Measurements from ENCODE around the gene TCEAL7. TPM values are rescaled to one million over a fixed set of nuclear protein-coding genes. Genes with fewer than 3 reads are reported as not detected.
"Not testable (repeated sequence)": the region's sequence is repeated elsewhere in the genome, so short reads cannot be mapped to it uniquely, and the experiment has no call there.

Gene TCEAL7
- 53.0 TPM for polyA plus RNA-seq (2013, experiment 1 of 2)
- 54.3 TPM for polyA plus RNA-seq (2013, experiment 2 of 2)

GRCh38 chrX:103329991-103330390 lies at the start of gene TCEAL7:
TCEAL7 (plus strand) TSS chrX:103330239; CDS start chrX:103331404, 1,165 bp downstream.
- peak within 1 kb of the TSS; percentile 91 for H3K27ac ChIP-seq (replicated peaks; ENCODE audit: low read length)

GRCh38 chrX:103293118-103293517 lies 36.9 kb upstream of the TCEAL7 start:
- no peak overlapping the region for H3K23ac ChIP-seq (ENCODE audit: low read depth, low read length, poor library complexity)
- H3K36me3 ChIP-seq (replicated peaks in 1 of 2; ENCODE audit: control insufficient read depth in 2 of 2, insufficient read depth in 2 of 2, low read length in 2 of 2) = no peaks in the 10 kb centered on the region
- H3K27ac ChIP-seq (replicated peaks; ENCODE audit: low read length) = no peak overlapping the region
- no peak overlapping the region for H3K9ac ChIP-seq (ENCODE audit: low read depth, low read length, poor library complexity)
- H2BK120ac ChIP-seq (ENCODE audit: low read depth, low read length) = no peak overlapping the region
- no peak overlapping the region for H3K4ac ChIP-seq (ENCODE audit: low read length)
- no peak overlapping the region for H3K4me3 ChIP-seq (ENCODE audit: low read length in 2 of 2)
- no peaks in the 10 kb centered on the region for H3K79me1 ChIP-seq (ENCODE audit: low read depth, low read length)
- peaks cover 0 to 2% of the 10 kb centered on the region in 2 donors for H3K9me3 ChIP-seq (replicated peaks in 1 of 2; ENCODE audit: control insufficient read depth in 2 of 2, insufficient read depth in 1 of 2, low read depth in 1 of 2, low read length in 2 of 2)
- no peak overlapping the region for H2BK5ac ChIP-seq (ENCODE audit: low read length)
- no peak overlapping the region for H3K14ac ChIP-seq (ENCODE audit: low read length)
- no peak overlapping the region for H4K8ac ChIP-seq (ENCODE audit: low read depth, low read length)
- H3K18ac ChIP-seq (ENCODE audit: low read length) = no peak overlapping the region
- peaks cover 0 to 18% (median 0%) of the 10 kb centered on the region in 3 experiments for H3K27me3 ChIP-seq (ENCODE audit: control insufficient read depth in 3 of 3, insufficient read depth in 3 of 3, low read depth in 1 of 3, low read length in 3 of 3)
- H3K4me1 ChIP-seq (ENCODE audit: control insufficient read depth in 2 of 2, insufficient read depth in 1 of 2, low read depth in 1 of 2, low read length in 2 of 2) = no peaks in the 10 kb centered on the region
- H4K91ac ChIP-seq (ENCODE audit: low read depth, low read length, poor library complexity) = no peak overlapping the region
- no CpG with 5 or more reads among the region's 2 CpGs for WGBS, 2 donors (ENCODE audit: extremely low coverage in 2 of 2, insufficient read length in 2 of 2, insufficient replicate concordance in 1 of 2)
- no peak overlapping the region for H3K4me2 ChIP-seq (ENCODE audit: insufficient read depth, low read length, poor library complexity, severe bottlenecking)
- no peak overlapping the region for H2BK15ac ChIP-seq (ENCODE audit: low read length)
- H2AK5ac ChIP-seq (ENCODE audit: low read depth, low read length) = no peak overlapping the region
- no peak overlapping the region for H2AFZ ChIP-seq (ENCODE audit: low read length)
- no peak overlapping the region for H2BK12ac ChIP-seq (ENCODE audit: low read length)
- no peak for DNase-seq (ENCODE audit: low spot score)

More at GRCh38 chrX:103329991-103330390, at the start of gene TCEAL7:
- Histone ChIP-seq H3K79me1 (ENCODE audit: low read depth, low read length) (no peaks in the 10 kb centered on the region), H3K4ac (ENCODE audit: low read length) (no peak within 1 kb of the TSS), H4K91ac (ENCODE audit: low read depth, low read length, poor library complexity) (no peak within 1 kb of the TSS), H3K18ac (ENCODE audit: low read length) (peak within 1 kb of the TSS; percentile 4), H2BK12ac (ENCODE audit: low read length) (no peak within 1 kb of the TSS), H3K4me2 (ENCODE audit: insufficient read depth, low read length, poor library complexity, severe bottlenecking) (peak within 1 kb of the TSS; percentile 57), H2AK5ac (ENCODE audit: low read depth, low read length) (no peak within 1 kb of the TSS), H2AFZ (ENCODE audit: low read length) (peak within 1 kb of the TSS; percentile 73), H3K9me3 (replicated peaks in 1 of 2; ENCODE audit: control insufficient read depth in 2 of 2, insufficient read depth in 1 of 2, low read depth in 1 of 2, low read length in 2 of 2) (no peaks in the 10 kb centered on the region), H3K4me1 (ENCODE audit: control insufficient read depth in 2 of 2, insufficient read depth in 1 of 2, low read depth in 1 of 2, low read length in 2 of 2) (peaks cover 1 to 4% of the 10 kb centered on the region in 2 donors), H2BK15ac (ENCODE audit: low read length) (no peak within 1 kb of the TSS), H3K36me3 (replicated peaks in 1 of 2; ENCODE audit: control insufficient read depth in 2 of 2, insufficient read depth in 2 of 2, low read length in 2 of 2) (peaks cover 0 to 11% of the 10 kb centered on the region in 2 donors), H3K9ac (ENCODE audit: low read depth, low read length, poor library complexity) (no peak within 1 kb of the TSS), H2BK5ac (ENCODE audit: low read length) (no peak within 1 kb of the TSS), H3K23ac (ENCODE audit: low read depth, low read length, poor library complexity) (no peak within 1 kb of the TSS), H3K4me3 (ENCODE audit: low read length in 2 of 2) (peak within 1 kb of the TSS; percentile 60 to 74), H4K8ac (ENCODE audit: low read depth, low read length) (no peak within 1 kb of the TSS), H3K14ac (ENCODE audit: low read length) (no peak within 1 kb of the TSS), H2BK120ac (ENCODE audit: low read depth, low read length) (no peak within 1 kb of the TSS), H3K27me3 (ENCODE audit: control insufficient read depth in 3 of 3, insufficient read depth in 3 of 3, low read depth in 1 of 3, low read length in 3 of 3) (peaks cover 0 to 15% (median 0%) of the 10 kb centered on the region in 3 experiments)
- WGBS, 2 donors (ENCODE audit: extremely low coverage in 2 of 2, insufficient read length in 2 of 2, insufficient replicate concordance in 1 of 2) = no CpG with 5 or more reads among the region's 11 CpGs
- DNase-seq (ENCODE audit: low spot score) = no peak

GRCh38 chrX:103304705-103305104 lies 25.3 kb upstream of the TCEAL7 start:
- no peaks in the 10 kb centered on the region for H3K9me3 ChIP-seq (replicated peaks in 1 of 2; ENCODE audit: control insufficient read depth in 2 of 2, insufficient read depth in 1 of 2, low read depth in 1 of 2, low read length in 2 of 2)
- H4K91ac ChIP-seq (ENCODE audit: low read depth, low read length, poor library complexity) = no peak overlapping the region
- H2BK5ac ChIP-seq (ENCODE audit: low read length) = no peak overlapping the region
- H3K79me1 ChIP-seq (ENCODE audit: low read depth, low read length) = no peaks in the 10 kb centered on the region
- H3K4ac ChIP-seq (ENCODE audit: low read length) = no peak overlapping the region
- H3K27me3 ChIP-seq (ENCODE audit: control insufficient read depth in 3 of 3, insufficient read depth in 3 of 3, low read depth in 1 of 3, low read length in 3 of 3) = peaks cover 0 to 12% (median 0%) of the 10 kb centered on the region in 3 experiments
- H3K14ac ChIP-seq (ENCODE audit: low read length) = no peak overlapping the region
- H2AFZ ChIP-seq (ENCODE audit: low read length) = no peak overlapping the region
- no peak overlapping the region for H2AK5ac ChIP-seq (ENCODE audit: low read depth, low read length)
- H3K4me2 ChIP-seq (ENCODE audit: insufficient read depth, low read length, poor library complexity, severe bottlenecking) = no peak overlapping the region
- no peak overlapping the region for H3K23ac ChIP-seq (ENCODE audit: low read depth, low read length, poor library complexity)
- no peak overlapping the region for H2BK120ac ChIP-seq (ENCODE audit: low read depth, low read length)
- H2BK12ac ChIP-seq (ENCODE audit: low read length) = no peak overlapping the region
- no peak overlapping the region for H2BK15ac ChIP-seq (ENCODE audit: low read length)
- H3K36me3 ChIP-seq (replicated peaks in 1 of 2; ENCODE audit: control insufficient read depth in 2 of 2, insufficient read depth in 2 of 2, low read length in 2 of 2) = no peaks in the 10 kb centered on the region
- H3K18ac ChIP-seq (ENCODE audit: low read length) = no peak overlapping the region
- DNase-seq (ENCODE audit: low spot score) = no peak
- no peak overlapping the region for H3K9ac ChIP-seq (ENCODE audit: low read depth, low read length, poor library complexity)
- no peak overlapping the region for H3K4me3 ChIP-seq (ENCODE audit: low read length in 2 of 2)
- no peak overlapping the region for H4K8ac ChIP-seq (ENCODE audit: low read depth, low read length)
- no peaks in the 10 kb centered on the region for H3K4me1 ChIP-seq (ENCODE audit: control insufficient read depth in 2 of 2, insufficient read depth in 1 of 2, low read depth in 1 of 2, low read length in 2 of 2)
- no peak overlapping the region for H3K27ac ChIP-seq (replicated peaks; ENCODE audit: low read length)

- not testable (repeated sequence) for H2BK5ac ChIP-seq (ENCODE audit: low read length); H2BK15ac ChIP-seq (ENCODE audit: low read length); H2BK120ac ChIP-seq (ENCODE audit: low read depth, low read length); DNase-seq (ENCODE audit: low spot score); H2AK5ac ChIP-seq (ENCODE audit: low read depth, low read length); H3K27ac ChIP-seq (replicated peaks; ENCODE audit: low read length); H3K36me3 ChIP-seq (replicated peaks in 1 of 2; ENCODE audit: control insufficient read depth in 2 of 2, insufficient read depth in 2 of 2, low read length in 2 of 2); H4K91ac ChIP-seq (ENCODE audit: low read depth, low read length, poor library complexity); H3K4me1 ChIP-seq (ENCODE audit: control insufficient read depth in 2 of 2, insufficient read depth in 1 of 2, low read depth in 1 of 2, low read length in 2 of 2); H3K14ac ChIP-seq (ENCODE audit: low read length); H3K18ac ChIP-seq (ENCODE audit: low read length); H3K79me1 ChIP-seq (ENCODE audit: low read depth, low read length); H2AFZ ChIP-seq (ENCODE audit: low read length); H3K4ac ChIP-seq (ENCODE audit: low read length); H4K8ac ChIP-seq (ENCODE audit: low read depth, low read length); H3K4me2 ChIP-seq (ENCODE audit: insufficient read depth, low read length, poor library complexity, severe bottlenecking); H2BK12ac ChIP-seq (ENCODE audit: low read length); H3K9ac ChIP-seq (ENCODE audit: low read depth, low read length, poor library complexity); H3K23ac ChIP-seq (ENCODE audit: low read depth, low read length, poor library complexity); H3K4me3 ChIP-seq (ENCODE audit: low read length in 2 of 2); H3K9me3 ChIP-seq (replicated peaks in 1 of 2; ENCODE audit: control insufficient read depth in 2 of 2, insufficient read depth in 1 of 2, low read depth in 1 of 2, low read length in 2 of 2)
- no CpG with 5 or more reads among the region's 4 CpGs for WGBS, 2 donors (ENCODE audit: extremely low coverage in 2 of 2, insufficient read length in 2 of 2, insufficient replicate concordance in 1 of 2)
- H3K27me3 ChIP-seq (ENCODE audit: control insufficient read depth in 3 of 3, insufficient read depth in 3 of 3, low read depth in 1 of 3, low read length in 3 of 3) = peaks cover 0 to 12% (median 0%) of the 10 kb centered on the region in 3 experiments
Measured at GRCh38 chrX:103305666-103306065, 24.4 kb upstream of the TCEAL7 start.

Measured in neuronal stem cell (in vitro differentiated cells).